ENCODE results near the gene MSH2. TPM values are rescaled to one million over a fixed set of nuclear protein-coding genes. Genes with fewer than 3 reads are reported as not detected.

The MSH2 gene
- polyA plus RNA-seq, 1 donor = 28.7 TPM

GRCh38 chr2:47531378-47532042 lies 128.6 kb downstream of the MSH2 start:
- Histone ChIP-seq H3K27me3 (ENCODE audit: control insufficient read depth, insufficient read depth, low read length) (no peaks in the 10 kb centered on the region), H3K4me3 (ENCODE audit: low read length) (no peak overlapping the region), H3K36me3 (ENCODE audit: control insufficient read depth, insufficient read depth, low read length) (no peaks in the 10 kb centered on the region), H3K27ac (ENCODE audit: low read length) (no peak overlapping the region), H3K9me3 (ENCODE audit: control insufficient read depth, low read depth, low read length) (no peaks in the 10 kb centered on the region), H3K4me1 (ENCODE audit: control insufficient read depth, insufficient read depth, low read length) (no peaks in the 10 kb centered on the region)
- no peak for DNase-seq
- 80% methylated on average over 1 of the region's 5 CpGs for WGBS (ENCODE audit: insufficient coverage, low lambda C conversion rate)

Other genes starting within 250 kb of the MSH2 start
- 0.18 TPM for gene STPG4, start 247.8 kb upstream of the MSH2 start, polyA plus RNA-seq
- 890 TPM for gene CALM2, start 226.6 kb upstream of the MSH2 start, polyA plus RNA-seq
- gene EPCAM, start 33.8 kb upstream of the MSH2 start, polyA plus RNA-seq = 982 TPM
- 0.18 TPM for gene KCNK12, start 167.8 kb downstream of the MSH2 start, polyA plus RNA-seq

All from large intestine (tissue), 3 donors.